Muscle of leg (tissue), 11 donors: ENCODE measurements around the gene ARHGAP23. TPM values are rescaled to one million over a fixed set of nuclear protein-coding genes. Genes with fewer than 3 reads are reported as not detected.

ENCODE experiments used
- DNase-seq: peaks from one replicate; pipeline ENCODE4 v3.0.0; 2013
- H3K27ac ChIP-seq: one replicate; pipeline ENCODE4 v1.5.1; 2013; ENCODE audit warnings: mild to moderate bottlenecking, low read length, control low read depth
- H3K27me3 ChIP-seq: one replicate; pipeline ENCODE4 v1.6.1; 2013; ENCODE audit warnings: low read length; ENCODE audit not compliant: control insufficient read depth, insufficient read depth
- H3K36me3 ChIP-seq: one replicate; pipeline ENCODE4 v1.6.1; 2013; ENCODE audit warnings: low read length; ENCODE audit not compliant: control insufficient read depth, insufficient read depth
- H3K4me1 ChIP-seq: one replicate; pipeline ENCODE4 v1.6.1; 2013; ENCODE audit warnings: low read length; ENCODE audit not compliant: control insufficient read depth, insufficient read depth
- H3K4me3 ChIP-seq: one replicate; pipeline ENCODE4 v1.5.1; 2013; ENCODE audit warnings: low read length, control low read depth
- H3K9me3 ChIP-seq: replicated peaks from 2 replicates; pipeline ENCODE4 v1.6.1; 2013; ENCODE audit warnings: low read depth, low read length; ENCODE audit not compliant: control insufficient read depth
- WGBS: methylation state at CpG from one replicate; pipeline ENCODE4 v1.1.5; 2013; ENCODE audit warnings: missing lambda C conversion rate; ENCODE audit not compliant: insufficient coverage; 5-methylcytosine and 5-hydroxymethylcytosine counted together
- polyA plus RNA-seq, 8 donors: library from polyadenylated mRNA; unstranded; fragments of 120-200 nt; gene quantifications; one replicate each; pipeline versions ENCODE4 v1.2.1 to v1.2.3, GENCODE V29; 2013; ENCODE audit warnings: inconsistent platforms in 1 of 8, low replicate concordance in 1 of 8; ENCODE audit not compliant: insufficient read length in 8 of 8, insufficient read depth in 1 of 8
- total RNA-seq: library from RNA; stranded (reverse); fragments of 120-200 nt; gene quantifications from one replicate; pipeline ENCODE4 v1.2.4, GENCODE V29; 2013

The ARHGAP23 gene
- total and polyA plus RNA-seq, 9 donors: 17.1 to 44.2 (median 35.8) TPM

- 65% methylated on average over 8 of the region's 8 CpGs for WGBS
- H3K4me1 ChIP-seq: peaks cover 3% of the 10 kb centered on the region
- H3K27ac ChIP-seq: no peak overlapping the region
- no peaks in the 10 kb centered on the region for H3K9me3 ChIP-seq
- peaks cover 13% of the 10 kb centered on the region for H3K27me3 ChIP-seq
- no peak overlapping the region for H3K4me3 ChIP-seq
- no peaks in the 10 kb centered on the region for H3K36me3 ChIP-seq
- DNase-seq: no peak
These were observed 111.1 kb downstream of the ARHGAP23 start for GRCh38 chr17:38539386-38539785.

DNA sequence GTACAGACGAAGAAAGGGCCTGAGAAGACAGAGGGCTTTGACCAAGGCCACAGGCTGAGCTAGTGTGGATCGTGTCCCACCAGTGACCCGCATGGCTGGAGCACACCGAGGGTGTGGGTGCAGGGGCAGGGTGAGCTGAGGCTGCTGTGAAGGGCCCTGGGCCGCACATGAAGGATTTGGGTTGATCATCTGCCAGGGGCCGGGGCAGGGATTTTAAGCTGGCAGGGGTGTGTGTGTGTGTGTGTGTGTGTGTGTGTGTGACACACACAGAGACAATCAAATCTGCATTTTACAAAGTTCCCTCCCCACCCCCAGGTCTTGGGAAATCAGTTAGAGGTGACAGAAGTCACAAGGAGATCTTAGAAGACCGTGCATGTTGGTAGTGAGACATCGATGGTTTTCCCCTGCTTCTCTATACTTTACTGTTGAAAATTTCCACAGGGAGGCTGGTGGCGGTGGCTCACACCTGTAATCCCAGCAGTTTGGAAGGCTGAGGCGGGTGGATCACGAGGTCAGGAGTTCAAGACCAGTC lies 112.3 kb downstream of the ARHGAP23 start:
- no peak overlapping the region for H3K4me3 ChIP-seq
- WGBS: 86% methylated on average over 5 of the region's 11 CpGs
- peaks cover 3% of the 10 kb centered on the region for H3K4me1 ChIP-seq
- DNase-seq: no peak
- no peaks in the 10 kb centered on the region for H3K36me3 ChIP-seq
- H3K27ac ChIP-seq: no peak overlapping the region
- H3K27me3 ChIP-seq: peaks cover 11% of the 10 kb centered on the region
- H3K9me3 ChIP-seq: no peaks in the 10 kb centered on the region

- Histone ChIP-seq H3K36me3 (no peaks in the 10 kb centered on the region), H3K4me1 (peaks cover 3% of the 10 kb centered on the region), H3K27me3 (peaks cover 5% of the 10 kb centered on the region), H3K27ac (no peak overlapping the region), H3K4me3 (no peak overlapping the region), H3K9me3 (no peaks in the 10 kb centered on the region)
- 66% methylated on average over 9 of the region's 11 CpGs for WGBS
- DNase-seq: no peak
These were observed 113.0 kb downstream of the ARHGAP23 start for GRCh38 chr17:38541281-38541680.

DNA sequence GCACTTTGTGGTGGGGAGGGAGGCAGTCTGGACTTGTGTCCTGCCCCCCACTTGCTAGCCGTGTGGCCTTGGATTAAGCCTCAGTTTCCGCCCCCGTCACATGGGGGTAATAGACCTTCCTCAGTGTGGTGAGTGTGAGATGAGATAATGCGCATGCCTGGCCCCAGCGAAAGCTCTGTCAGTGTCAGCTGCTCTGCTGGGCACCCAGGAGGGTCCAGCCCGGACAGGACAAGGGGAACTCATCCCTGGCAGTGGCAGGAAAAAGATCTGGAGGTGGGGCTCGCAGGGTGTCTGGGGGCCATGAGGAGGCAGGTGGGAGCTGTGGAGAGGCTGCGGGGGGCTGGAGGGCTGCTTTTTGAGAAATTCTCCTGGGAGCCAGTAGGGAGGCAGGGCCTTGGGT lies 114.0 kb downstream of the ARHGAP23 start:
- DNase-seq: no peak
- Histone ChIP-seq H3K27me3 (peaks cover 4% of the 10 kb centered on the region), H3K27ac (no peak overlapping the region), H3K4me1 (no peaks in the 10 kb centered on the region), H3K9me3 (no peaks in the 10 kb centered on the region), H3K36me3 (no peaks in the 10 kb centered on the region), H3K4me3 (no peak overlapping the region)
- 64% methylated on average over 6 of the region's 8 CpGs for WGBS

- no peak overlapping the region for H3K4me3 ChIP-seq
- H3K9me3 ChIP-seq: no peaks in the 10 kb centered on the region
- no peak overlapping the region for H3K27ac ChIP-seq
- no peaks in the 10 kb centered on the region for H3K36me3 ChIP-seq
- DNase-seq: no peak
- WGBS: 64% methylated on average over 13 of the region's 20 CpGs
- no peaks in the 10 kb centered on the region for H3K4me1 ChIP-seq
- H3K27me3 ChIP-seq: peaks cover 4% of the 10 kb centered on the region
These were observed 115.3 kb downstream of the ARHGAP23 start for GRCh38 chr17:38543403-38544174.

DNA sequence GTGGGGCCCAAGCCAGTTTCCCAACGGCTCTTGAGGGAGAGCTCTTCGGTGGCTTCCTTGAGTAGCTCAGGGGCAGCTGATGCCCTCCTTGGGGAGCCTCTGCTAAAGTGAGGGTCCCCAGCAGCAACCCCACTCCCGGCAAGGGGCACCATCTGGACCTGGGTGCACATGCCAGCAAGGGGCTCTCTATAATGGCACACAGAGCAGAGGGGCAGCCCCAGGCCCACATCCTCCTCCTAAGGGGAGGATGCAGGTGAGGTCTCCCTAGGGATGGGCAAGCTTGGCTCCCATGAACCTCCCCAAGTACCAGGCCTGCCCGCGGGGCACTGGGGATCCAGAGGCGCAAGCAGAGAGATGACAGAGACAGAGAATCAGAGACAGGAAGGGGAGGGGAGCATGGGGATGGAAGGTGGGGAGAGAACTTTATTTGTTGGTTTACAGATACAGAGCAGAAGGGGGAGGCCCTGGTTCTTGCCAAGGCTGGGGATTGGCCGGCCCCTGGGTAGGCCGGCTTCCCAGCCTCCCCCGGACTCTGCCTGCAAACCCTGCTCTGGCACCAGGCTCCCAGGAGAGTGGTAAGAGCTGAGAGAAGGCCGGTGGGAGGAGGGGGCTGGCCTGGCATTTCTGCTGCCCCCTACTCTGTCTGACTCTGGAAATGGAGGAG lies 116.0 kb downstream of the ARHGAP23 start:
- no peak for DNase-seq

DNA sequence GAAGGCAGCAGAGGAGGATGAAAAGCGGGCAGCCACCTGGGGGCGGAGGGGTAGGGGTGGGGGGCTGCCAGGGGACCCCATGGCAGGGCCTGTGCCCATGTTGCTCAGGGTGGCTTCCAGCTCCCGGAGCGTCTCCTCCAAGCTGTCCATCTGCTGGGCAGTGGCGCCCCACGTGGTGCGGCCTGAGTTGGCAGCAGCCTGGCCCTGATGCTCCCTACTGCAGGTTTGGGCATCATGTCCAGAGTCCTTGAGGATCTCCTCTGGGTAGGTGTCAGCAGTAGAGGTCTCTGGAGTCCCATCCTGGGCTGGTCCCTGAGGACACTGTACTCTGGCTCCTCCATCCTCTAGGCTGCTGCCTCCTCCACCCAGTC lies 116.6 kb downstream of the ARHGAP23 start:
- Histone ChIP-seq H3K27me3 (peaks cover 4% of the 10 kb centered on the region), H3K4me1 (no peaks in the 10 kb centered on the region), H3K36me3 (no peaks in the 10 kb centered on the region), H3K9me3 (no peaks in the 10 kb centered on the region), H3K27ac (no peak overlapping the region), H3K4me3 (no peak overlapping the region)
- DNase-seq: no peak
- WGBS: 80% methylated on average over 5 of the region's 7 CpGs

More for the DNA sequence above, 116.0 kb downstream of the ARHGAP23 start:
- Histone ChIP-seq H3K9me3 (no peaks in the 10 kb centered on the region), H3K4me1 (no peaks in the 10 kb centered on the region), H3K27me3 (peaks cover 4% of the 10 kb centered on the region), H3K36me3 (no peaks in the 10 kb centered on the region), H3K4me3 (no peak overlapping the region), H3K27ac (no peak overlapping the region)
- WGBS: 68% methylated on average over 6 of the region's 10 CpGs

- no peaks in the 10 kb centered on the region for H3K9me3 ChIP-seq
- H3K27me3 ChIP-seq: peaks cover 4% of the 10 kb centered on the region
- H3K4me1 ChIP-seq: no peaks in the 10 kb centered on the region
- no peak for DNase-seq
- no peaks in the 10 kb centered on the region for H3K36me3 ChIP-seq
- 87% methylated on average over 8 of the region's 12 CpGs for WGBS
- no peak overlapping the region for H3K27ac ChIP-seq
- no peak overlapping the region for H3K4me3 ChIP-seq
These were observed 117.4 kb downstream of the ARHGAP23 start for GRCh38 chr17:38545531-38546225.

DNA sequence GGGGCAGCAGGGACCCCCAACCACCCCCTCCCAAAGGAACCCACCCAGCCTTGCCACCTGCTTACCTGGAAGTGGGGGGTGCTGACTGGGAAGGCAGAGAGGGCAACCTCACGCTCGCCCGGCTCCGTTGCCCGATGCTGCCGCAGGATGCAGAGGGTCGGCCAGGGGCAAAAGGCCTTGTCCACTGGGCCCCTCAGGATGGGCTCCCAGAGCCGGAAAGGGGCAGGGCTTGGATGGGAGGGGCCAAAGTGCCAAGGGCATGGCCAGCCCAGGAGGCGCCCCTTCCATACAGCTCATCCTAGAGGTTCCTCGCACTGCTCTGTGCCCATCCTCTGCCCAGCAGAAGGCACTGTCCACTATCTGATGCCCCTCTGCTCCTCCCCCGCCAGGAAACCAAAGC lies 118.1 kb downstream of the ARHGAP23 start:
- no peaks in the 10 kb centered on the region for H3K9me3 ChIP-seq
- WGBS: 85% methylated on average over 10 of the region's 11 CpGs
- no peak overlapping the region for H3K27ac ChIP-seq
- no peak overlapping the region for H3K4me3 ChIP-seq
- H3K4me1 ChIP-seq: no peaks in the 10 kb centered on the region
- H3K27me3 ChIP-seq: peaks cover 4% of the 10 kb centered on the region
- H3K36me3 ChIP-seq: no peaks in the 10 kb centered on the region
- no peak for DNase-seq

DNA sequence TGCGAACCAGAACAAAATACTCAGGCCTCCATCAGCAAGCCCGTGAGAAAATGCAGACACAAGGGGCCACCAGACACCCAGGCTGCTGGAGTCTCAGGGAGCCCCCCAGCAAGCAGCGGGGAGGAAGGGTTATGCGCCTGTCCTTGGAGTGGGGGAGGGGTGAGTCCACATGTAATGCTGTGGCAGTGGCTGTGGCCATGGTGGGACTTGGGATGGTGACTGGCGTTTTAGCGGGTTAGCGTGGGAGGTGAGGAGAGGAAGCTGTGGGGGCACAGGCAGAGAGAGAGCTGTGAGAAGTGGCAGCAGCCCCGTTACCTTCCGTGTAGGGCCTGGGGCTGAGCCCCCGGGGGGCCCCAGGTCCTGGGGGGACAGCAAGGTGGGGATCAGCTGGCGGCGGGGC lies 119.2 kb downstream of the ARHGAP23 start:
- Histone ChIP-seq H3K36me3 (no peaks in the 10 kb centered on the region), H3K27ac (no peak overlapping the region), H3K27me3 (peaks cover 4% of the 10 kb centered on the region), H3K9me3 (no peaks in the 10 kb centered on the region), H3K4me3 (no peak overlapping the region), H3K4me1 (no peaks in the 10 kb centered on the region)
- WGBS: 76% methylated on average over 8 of the region's 12 CpGs
- DNase-seq: no peak
